ENCODE data around the gene MAML2. TPM values are rescaled to one million over a fixed set of nuclear protein-coding genes. Genes with fewer than 3 reads are reported as not detected.

Gene MAML2
- total RNA-seq, 1 donor from 2014 or later: 11.2 TPM

DNA sequence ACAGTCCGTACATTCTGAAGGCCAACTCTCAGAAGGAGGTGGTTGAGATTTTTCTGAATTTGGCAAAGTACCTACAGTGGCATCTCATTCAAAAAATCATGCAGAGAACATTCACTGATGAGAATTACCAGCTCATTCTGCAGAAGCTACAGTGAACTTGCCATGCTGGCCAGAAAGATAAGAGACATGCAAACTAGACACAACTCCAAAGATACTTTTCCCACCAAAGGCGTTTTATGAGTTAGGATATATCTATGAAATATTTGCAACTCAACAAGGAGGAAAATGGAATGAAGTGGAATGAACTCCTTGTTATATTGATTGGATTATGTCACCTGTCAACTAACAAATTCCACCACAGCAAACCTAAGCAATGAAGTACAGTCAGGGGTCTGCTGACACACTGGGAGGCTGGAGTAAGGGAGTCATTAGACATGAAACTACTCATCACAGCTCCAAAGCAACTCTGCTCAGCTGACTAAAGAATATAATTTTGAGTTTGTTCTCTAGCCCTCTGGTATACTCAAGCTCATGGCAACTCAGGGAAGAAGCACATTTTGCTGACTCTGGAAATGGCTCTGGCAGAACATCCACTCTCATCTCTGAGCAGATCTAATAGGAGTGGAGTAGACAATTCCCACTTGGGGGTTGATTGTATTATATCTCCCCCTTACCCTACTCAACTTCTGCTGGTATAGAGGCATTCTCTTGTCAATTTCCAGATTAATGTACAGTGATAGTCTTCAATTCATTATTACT, 22.9 kb downstream of the MAML2 start:
- intact Hi-C loops (cut with micrococcal nuclease): no loop called here

DNA sequence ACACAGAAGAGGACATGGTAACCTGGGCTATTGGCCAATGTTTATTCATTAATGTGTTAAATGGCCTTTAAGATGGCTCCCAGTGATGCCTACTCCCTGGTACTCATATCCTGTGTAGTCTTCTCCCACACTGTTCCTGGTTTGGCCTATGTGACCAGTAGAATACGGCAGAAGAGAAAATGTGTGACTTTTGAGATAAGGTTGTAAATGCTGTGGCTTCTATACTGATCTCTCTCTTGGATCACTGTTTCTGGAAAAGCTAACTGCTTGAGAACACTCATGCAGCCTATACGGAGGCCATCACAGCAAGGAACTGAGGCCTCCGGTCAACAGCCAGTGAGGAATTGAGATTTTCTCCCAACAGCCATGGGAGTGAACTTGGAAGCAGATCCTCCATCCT, 24.1 kb downstream of the MAML2 start:
- intact Hi-C loops (cut with micrococcal nuclease): no loop called here

DNA sequence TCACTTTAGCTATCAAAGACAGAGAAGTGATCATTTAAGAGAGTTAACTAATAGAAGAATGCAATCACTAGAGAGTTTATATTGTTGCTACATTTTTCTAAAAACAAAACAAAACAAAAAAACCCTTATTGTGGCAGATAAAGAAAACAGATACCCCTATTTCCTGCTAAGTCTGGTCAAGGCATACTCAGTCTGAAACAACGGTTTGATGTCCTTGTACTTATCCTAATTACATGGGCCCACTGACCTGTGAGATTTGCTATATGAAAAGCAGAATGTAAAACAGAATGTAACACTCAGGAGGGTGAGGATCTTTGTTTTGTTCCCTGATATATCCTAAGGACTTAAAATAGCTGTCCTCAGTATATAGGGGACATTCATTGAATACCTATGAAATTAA, 24.6 kb downstream of the MAML2 start:
- intact Hi-C loops (cut with micrococcal nuclease): no loop called here

DNA sequence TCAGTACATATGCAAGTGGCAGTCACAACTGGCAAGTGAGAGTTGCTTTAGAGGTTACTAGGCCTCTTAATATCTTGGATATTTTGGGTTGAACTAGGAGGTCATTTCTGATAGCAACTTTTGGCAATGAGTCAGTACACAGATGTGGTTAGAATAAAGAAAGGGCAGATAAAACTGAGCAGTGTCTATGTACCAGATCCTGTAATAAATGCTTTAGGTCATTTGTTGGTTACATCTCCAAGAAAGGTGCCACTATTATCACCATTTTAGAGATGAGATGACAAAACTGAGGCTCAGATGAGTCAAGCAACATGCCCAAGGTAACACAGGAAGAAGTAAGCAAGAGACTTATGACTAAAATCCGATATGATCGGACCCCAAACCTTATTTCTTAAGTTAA, 25.0 kb downstream of the MAML2 start:
- intact Hi-C loops (cut with micrococcal nuclease): no loop called here

DNA sequence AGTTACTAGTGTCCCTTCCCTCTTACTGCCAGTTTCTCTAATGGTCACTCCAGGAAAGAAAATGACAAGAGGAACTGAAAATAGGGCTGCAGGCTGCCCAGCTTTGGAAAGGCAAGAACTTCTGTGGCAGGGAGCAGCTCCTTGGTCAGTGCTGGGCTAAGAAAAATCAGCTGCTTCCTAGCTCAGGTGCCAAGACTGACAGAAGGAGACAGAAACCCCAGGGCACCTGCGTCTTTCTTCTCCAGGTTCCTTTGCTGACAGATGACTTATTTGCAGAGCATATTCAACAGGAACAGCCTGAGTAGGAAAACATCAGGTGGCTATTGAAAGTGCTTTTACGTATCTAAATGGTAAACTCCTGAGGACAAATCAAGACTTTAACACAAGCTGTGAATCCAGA, 25.4 kb downstream of the MAML2 start:
- intact Hi-C loops (cut with micrococcal nuclease): no loop called here

DNA sequence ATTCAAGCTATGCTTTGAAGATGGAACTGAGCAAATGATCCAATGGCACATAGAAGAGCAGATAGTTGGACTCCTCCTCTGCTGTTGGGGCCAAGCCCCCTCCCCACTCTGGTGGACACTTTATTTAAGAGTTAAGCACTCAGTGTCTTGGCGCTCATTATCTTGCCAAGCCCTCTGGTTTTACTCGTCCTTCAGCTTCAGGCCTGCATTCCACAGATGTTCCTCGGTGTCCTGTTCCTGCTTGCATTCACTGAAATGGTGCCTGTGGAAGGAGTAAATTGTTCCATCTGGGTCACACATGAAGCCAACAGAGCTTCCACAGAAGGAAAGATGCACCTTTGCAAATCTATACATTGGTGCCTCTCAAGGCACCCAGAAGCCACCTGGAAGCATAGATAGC, 26.1 kb downstream of the MAML2 start:
- intact Hi-C loops (cut with micrococcal nuclease): no loop called here

DNA sequence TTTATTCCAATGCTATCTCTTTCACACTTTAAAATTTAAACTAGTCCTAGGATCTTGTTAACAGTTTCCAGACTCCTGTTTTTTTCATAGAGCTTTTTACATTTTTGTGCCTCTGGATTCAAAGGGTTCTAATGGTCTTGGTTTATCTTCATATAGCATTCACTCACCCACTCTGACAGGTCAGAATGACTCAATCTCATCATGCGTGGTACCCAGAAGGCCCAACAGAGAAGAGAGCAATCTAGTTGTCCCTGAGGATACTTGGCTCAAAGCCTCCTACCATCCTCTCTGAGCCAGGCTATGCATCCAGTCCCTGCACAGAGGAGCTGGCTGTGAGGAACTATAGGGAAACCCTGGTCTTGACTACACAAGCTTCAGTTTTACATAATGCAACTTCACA, 27.5 kb downstream of the MAML2 start:
- intact Hi-C loops (cut with micrococcal nuclease): no loop called here

DNA sequence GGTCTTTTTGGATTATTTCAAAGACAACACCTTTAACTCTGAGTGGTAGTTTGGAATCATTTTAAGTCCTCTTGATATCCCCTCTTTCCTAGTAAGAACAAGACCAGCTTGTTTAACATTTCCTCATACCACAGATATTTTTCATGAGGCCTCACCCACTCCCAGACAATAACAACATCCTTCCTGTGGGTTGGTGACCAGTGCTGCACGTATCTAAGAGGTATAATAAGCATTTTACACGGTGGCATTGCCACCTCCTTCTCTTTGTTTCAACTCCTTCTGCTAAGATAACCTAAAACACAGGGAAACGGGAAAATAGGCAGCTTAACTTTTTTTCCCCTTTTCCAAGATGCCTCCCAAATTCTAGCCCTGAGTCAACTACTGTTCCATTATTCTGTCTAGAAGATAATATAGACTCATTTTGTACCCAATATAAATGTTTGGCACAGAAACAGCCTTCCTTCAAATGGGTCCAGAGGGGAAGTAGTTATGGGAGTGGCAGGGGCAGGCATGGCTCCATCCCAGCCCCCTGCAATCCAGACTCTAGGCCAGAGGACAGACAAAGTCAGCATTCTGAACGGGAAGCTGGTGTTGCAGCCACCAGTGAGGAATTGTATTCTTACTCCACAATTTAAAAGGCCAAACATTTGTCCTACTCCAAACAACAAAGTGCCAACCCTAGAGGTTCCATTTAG, 28.5 kb downstream of the MAML2 start:
- intact Hi-C loops (cut with micrococcal nuclease): no loop called here

DNA sequence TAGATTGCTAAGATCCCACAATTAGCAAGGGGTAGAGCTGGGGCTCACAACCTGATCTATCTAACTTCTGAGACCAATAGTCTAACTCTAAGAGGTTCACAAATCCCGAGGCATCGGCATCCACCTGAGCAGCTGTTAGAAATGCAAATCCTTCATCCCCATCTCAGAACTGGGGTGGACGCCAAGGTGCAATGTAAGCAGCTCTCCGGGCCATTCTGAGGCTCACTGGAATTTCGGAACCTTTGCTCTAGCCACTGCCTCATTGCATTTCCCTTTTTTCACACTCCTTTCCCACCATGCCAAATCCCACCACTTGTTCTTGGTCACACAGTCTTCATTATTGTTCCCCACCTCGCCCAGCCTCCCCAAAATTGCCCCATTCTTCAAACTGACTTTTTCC, 29.8 kb downstream of the MAML2 start:
- intact Hi-C loops (cut with micrococcal nuclease): no loop called here

DNA sequence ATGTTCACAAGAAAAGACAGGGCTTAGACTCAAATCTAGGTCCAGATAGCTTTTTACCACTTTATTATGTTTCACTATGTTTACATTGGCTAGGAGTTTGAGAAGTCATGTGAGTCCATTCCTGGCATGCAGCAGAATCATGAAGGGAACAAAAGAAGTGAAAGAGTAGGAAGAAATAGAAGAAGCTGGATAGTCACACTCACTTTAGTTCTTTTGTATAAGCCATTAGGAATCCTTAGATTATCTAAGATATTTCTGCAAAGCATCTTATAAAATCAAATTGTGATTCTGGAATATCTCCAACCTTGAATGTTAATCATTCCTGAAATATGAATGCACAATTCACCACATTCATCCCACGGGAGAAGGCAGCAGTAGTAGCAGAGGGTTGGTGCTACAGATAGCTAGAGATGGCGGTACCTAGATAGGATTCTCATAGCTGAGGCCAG, 31.9 kb downstream of the MAML2 start:
- intact Hi-C loops (cut with micrococcal nuclease): no loop called here

DNA sequence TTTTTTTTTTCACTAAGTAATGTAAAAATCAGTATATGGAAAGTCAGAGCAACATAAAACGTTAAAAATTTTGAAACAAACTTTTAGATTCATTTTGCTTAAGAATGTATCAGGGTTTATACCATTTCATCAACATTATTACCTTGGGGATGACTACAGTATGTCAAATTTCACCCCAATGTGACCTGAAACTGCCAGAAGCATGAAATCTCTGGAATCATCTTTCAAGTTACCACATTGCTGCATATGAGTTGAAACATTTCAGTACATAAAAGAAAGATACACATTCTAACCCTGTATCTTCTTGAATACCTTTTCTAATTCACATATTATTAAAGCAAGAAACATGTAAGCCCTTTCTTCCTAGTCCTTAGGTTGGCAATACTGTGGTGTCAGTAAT, 32.8 kb downstream of the MAML2 start:
- intact Hi-C loops (cut with micrococcal nuclease): no loop called here

DNA sequence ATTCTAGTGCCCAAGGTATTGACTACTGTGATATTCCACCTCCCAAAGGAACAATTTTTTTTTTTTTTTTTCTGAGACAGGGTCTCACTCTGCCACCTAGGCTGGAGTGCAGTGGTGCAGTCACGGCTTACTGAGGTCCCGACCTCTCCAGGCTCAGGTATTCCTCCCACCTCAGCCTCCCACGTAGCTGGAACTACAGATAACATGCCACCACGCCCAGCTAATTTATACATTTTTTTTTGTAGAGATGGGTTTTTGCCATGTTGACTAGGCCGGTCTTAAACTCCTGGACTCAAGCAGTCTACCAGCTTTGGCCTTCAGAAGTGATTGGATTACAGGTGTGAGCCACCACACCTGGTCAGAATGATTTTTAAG, 33.4 kb downstream of the MAML2 start:
- intact Hi-C loops (cut with micrococcal nuclease): no loop called here

DNA sequence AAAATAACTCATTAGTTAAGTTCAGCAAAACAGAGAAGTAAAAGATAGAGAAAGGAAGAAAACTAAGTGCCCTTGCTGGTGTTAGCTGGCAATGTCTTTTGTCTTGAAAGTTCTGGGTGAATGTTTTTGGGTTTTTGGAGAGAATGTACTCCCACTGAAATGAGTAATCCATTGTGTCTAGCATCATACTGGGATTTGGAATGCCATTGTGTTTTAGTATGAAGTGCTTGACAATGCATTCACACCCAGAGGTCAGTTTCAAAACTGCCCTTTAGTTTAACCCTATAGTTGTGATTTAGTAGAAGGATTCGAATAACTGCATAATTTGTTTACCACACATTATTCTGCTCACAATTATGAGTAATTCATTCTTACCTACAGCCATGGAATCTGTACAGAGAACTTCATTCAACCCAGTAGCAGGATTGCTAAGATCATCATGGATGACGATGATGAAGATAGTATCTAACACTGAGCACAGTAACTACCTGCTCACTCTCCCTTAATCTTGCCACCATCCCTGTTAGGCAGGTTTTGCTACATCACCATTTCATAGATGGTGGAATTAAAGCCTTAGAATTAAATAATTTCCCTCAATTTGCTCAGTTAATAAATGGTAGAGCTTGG, 33.9 kb downstream of the MAML2 start:
- intact Hi-C loops (cut with micrococcal nuclease): no loop called here

DNA sequence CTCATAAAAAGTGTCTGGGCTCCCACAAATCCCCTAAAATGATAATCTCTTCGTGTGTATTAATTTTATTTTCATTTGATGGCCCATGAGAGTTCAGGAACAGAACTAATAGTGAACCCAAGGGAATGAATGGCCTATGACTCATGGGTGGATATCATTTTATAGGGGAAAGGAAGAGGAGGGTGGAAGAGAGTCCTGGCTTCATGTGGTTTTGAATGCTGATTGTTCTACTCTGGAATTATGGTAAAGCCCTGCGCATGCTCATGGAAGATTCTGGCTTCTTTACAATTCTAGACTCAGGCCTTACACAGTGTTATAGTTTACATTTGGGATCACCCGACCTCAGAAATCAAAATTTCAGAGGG, 35.2 kb downstream of the MAML2 start:
- intact Hi-C loops (cut with micrococcal nuclease): no loop called here

DNA sequence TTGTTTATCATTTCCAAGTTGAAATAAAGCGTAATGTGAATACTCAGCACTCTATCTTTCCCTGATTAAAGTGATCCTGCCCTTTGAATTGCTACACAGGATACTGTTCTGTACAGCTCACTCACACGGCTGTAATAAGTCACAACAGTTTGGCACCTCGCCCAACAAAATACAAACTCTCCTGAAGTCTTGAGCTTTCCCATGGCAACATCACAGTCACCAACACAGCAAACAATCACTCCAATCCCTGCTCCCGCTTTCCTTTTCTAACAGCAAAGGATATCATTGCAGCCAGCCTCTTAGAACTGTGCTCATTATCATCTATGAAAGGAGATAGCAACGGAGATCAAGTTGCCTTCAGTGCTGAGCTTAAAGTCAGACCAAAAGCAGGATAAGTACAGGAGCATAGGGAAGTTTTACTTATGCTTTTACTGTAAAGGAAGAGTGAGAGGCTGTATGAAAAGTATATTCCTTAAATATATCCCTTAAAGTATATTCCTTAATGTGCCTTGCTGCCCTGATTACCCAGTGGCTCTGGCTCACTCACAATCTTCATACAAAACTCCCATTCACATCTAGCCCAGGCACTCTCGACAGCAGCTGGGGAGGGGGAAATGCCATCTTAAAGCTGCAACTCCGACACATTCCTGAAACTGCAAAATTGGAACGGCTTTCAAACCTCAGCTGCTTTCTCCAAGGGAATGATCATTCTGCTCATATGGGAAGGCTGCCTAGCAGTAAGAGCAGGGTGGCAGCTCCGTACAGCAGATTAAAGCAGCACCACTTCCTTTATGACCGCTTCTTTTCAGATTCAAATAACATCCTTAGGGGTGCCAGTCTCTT, 35.8 kb downstream of the MAML2 start:
- intact Hi-C loops (cut with micrococcal nuclease): no loop called here

DNA sequence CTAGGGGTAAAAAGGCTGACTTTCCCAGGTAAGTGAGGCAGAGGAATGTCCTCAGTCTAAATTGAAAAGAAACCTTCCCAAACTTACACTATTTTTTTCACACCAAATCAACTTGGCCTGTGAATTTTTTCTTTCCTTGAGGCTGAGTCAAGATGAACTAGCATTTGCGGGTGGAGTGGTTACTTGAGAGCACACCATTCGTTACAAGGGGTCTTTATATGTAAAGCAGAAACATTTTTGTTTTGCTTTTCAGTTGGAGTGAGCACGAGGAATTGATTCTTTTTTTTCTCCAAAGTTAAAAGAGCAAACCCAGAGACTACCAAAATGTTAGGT, 36.4 kb downstream of the MAML2 start:
- intact Hi-C loops (cut with micrococcal nuclease): no loop called here

DNA sequence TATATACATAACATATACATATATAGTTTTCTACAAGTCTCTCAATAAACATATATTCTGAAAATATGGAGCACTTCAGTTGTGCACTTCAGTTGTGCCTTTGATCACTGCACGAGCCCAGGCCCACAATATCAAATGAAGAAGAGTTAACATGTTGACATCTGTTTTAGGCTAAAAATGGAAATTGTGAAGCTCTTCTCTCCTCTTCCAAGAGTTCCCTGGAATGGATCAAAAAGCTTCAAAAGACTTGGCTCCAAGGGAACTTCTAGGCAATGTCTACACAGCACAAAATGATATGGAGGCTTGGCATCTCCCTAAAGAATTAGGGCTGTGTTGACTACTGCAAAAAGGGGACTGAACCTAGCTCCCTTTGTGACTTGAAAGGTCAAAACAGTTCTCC, 36.9 kb downstream of the MAML2 start:
- intact Hi-C loops (cut with micrococcal nuclease): no loop called here

DNA sequence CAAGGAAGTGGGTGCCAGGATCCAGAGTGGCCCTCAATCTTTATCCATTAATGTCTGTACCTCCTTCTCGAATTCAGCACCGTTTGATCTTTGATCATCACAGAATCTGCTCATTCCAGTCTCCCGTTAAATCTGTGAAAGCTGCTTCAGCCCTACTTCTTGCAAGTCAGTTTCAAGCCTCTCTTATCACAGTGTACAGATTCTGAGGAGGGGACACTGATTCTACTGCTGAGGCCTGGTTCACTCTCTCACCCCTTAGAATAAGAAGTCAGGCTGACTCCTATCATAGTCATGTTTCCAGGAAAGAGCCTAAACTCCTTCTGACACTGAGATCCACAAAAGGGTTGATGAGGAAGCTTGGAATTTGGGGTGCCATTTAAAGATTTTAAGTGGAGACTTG, 39.0 kb downstream of the MAML2 start:
- intact Hi-C loops (cut with micrococcal nuclease): no loop called here

DNA sequence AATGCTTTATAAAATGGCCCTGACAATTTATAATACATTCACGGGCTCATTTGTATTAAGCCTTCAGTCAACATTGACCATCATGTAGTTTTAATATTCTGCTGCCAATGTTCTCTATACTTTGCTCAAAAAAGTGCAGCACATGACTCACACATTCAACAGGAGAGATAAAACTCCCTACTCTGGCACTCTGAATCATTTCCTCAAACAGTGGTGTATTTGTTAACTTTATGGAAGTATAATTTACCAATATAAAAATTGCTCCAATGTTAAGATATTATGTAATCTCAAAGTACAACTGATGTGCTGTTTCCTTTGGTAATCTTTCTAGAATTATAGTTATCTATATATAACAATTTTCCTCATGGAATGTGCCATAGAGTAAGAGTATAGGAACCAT, 39.9 kb downstream of the MAML2 start:
- intact Hi-C loops (cut with micrococcal nuclease): no loop called here

DNA sequence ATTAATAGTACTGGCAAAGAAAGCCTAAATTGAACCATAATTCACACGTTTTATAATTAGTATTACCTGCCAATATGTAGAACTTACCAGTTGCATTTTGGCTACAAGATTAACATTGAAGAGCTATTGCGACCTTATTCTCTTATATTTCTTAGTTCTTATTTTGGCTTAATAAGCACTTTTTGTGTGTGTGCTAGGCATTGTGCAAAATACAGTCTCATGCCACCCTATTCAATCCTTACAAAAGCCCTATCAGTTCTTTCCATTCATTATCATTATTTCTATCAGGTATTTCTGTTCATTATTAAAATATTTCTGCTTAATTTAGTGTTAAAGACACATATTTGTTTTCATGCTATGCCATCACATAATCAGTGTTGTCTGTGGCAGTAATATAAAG, 41.2 kb downstream of the MAML2 start:
- intact Hi-C loops (cut with micrococcal nuclease): no loop called here

DNA sequence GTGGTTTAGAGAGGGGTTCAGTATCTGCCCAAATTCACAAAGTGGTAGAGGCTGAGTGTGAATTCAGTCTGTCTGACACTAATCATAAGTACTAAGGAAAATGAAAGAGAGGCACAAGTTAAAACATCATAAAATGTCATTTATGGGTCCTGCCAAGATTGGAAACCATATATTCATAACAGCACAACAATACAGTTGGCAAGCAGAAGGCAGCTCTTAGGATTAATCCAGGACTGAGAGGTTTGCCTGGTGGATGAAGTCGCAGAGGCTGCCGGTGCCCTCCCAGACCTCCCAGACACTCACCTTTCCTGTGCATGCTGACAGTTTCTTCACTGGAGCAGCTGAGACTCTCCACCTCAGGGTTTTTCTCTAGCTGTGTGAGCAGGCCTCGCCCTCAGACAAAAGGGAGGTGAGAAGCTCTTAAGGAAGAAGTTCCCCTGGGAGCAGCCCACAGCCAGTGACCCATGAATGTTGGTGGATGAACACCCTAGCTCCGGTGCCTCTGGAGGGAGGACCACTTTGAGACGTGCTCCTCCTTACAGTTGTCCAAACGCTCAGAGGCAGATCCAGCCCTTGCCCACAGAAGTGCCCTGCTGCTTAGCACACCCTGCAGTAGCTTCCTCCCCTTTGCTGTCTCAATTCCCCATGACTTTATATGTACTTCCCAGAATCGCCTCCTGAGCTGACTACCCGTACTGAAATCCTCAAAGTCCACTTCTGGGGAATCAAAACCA, 43.7 kb downstream of the MAML2 start:
- intact Hi-C loops (cut with micrococcal nuclease): no loop called here
